HCT116 (cell line): ENCODE data around the gene CORT.

Source experiments
- ATF3 ChIP-seq: IDR thresholded peaks from 2 replicates; pipeline ENCODE4 v1.6.1; 2012
- CEBPB ChIP-seq: IDR thresholded peaks from 2 replicates; pipeline ENCODE4 v1.6.1; 2012; ENCODE audit warnings: low read depth
- CTCF ChIP-seq, 3 experiments: fragments of 200-600 bp in 1 of 3; sonication (generic) in 1 of 3; IDR thresholded peaks in 2 of 3; conservative IDR thresholded peaks in 1 of 3; 2 replicates each; pipeline ENCODE4 v1.5.1; 2012 to 2017; ENCODE audit warnings: low read depth in 2 of 3, low read length in 2 of 3, antibody characterized with exemption in 1 of 3, borderline replicate concordance in 1 of 3, control low read depth in 1 of 3, mild to moderate bottlenecking in 1 of 3, mixed read lengths in 1 of 3, mixed run types in 1 of 3, moderate library complexity in 1 of 3; ENCODE audit not compliant: insufficient read depth in 1 of 3
- ELF1 ChIP-seq: IDR thresholded peaks from 2 replicates; pipeline ENCODE4 v1.6.1; 2012; ENCODE audit warnings: low read depth, borderline replicate concordance
- MAX ChIP-seq: IDR thresholded peaks from 2 replicates; pipeline ENCODE4 v1.6.1; 2012
- POLR2A ChIP-seq: IDR thresholded peaks from 2 replicates; pipeline ENCODE4 v1.7.0; 2011; ENCODE audit warnings: borderline replicate concordance; ENCODE audit not compliant: insufficient read depth, insufficient read length; ENCODE audit errors: extremely low read depth
- POLR2AphosphoS5 ChIP-seq: IDR thresholded peaks from 2 replicates; pipeline ENCODE4 v1.6.1; 2011; ENCODE audit warnings: mild to moderate bottlenecking, low read depth, low read length, moderate library complexity
- REST ChIP-seq: IDR thresholded peaks from 2 replicates; pipeline ENCODE4 v1.6.1; 2012; ENCODE audit warnings: low read depth
- SP1 ChIP-seq: IDR thresholded peaks from 2 replicates; pipeline ENCODE4 v1.6.1; 2012; ENCODE audit warnings: low read depth
- YY1 ChIP-seq: IDR thresholded peaks from 2 replicates; pipeline ENCODE4 v1.6.1; 2011; ENCODE audit warnings: low read length, low read depth, moderate library complexity, mild to moderate bottlenecking; ENCODE audit not compliant: insufficient replicate concordance; ENCODE audit errors: extremely low read depth
- ZBTB33 ChIP-seq: IDR thresholded peaks from 2 replicates; pipeline ENCODE4 v1.6.1; 2011; ENCODE audit warnings: mild to moderate bottlenecking, low read length, moderate library complexity; ENCODE audit not compliant: insufficient replicate concordance; ENCODE audit errors: extremely low read depth

- TF ChIP-seq CTCF (IDR thresholded peaks at IDR 0.05 in 2 of 3, conservative IDR thresholded peaks at IDR 0.05 in 1 of 3; ENCODE audit: borderline replicate concordance in 1 of 3, insufficient read depth in 1 of 3, low read depth in 2 of 3, low read length in 2 of 3) (no peak), REST (no peak), POLR2AphosphoS5 (no peak), YY1 (no peak), ZBTB33 (no peak), MAX (no peak), POLR2A (no peak), SP1 (no peak), ELF1 (no peak), CEBPB (no peak), ATF3 (no peak)
Measured at GRCh38 chr1:10450156-10450814, 454 bp downstream of the CORT start.
